Esophagus (tissue), 2 donors: Measurements from ENCODE around the gene USP49. TPM values are rescaled to one million over a fixed set of nuclear protein-coding genes. Genes with fewer than 3 reads are reported as not detected.
"Not testable (repeated sequence)": the region's sequence is repeated elsewhere in the genome, so short reads cannot be mapped to it uniquely, and the experiment has no call there.

Experiments
- H3K27ac ChIP-seq, 2 donors: one replicate each; pipeline ENCODE4 v1.5.1; 2013; ENCODE audit warnings: low read depth in 2 of 2, mild to moderate bottlenecking in 2 of 2, inconsistent platforms in 1 of 2, low read length in 1 of 2, moderate library complexity in 1 of 2
- H3K27me3 ChIP-seq, 2 donors: one replicate each; pipeline ENCODE4 v1.6.1; 2013; ENCODE audit warnings: low read length in 2 of 2, control low read depth in 1 of 2, mild to moderate bottlenecking in 1 of 2; ENCODE audit not compliant: insufficient read depth in 2 of 2, control insufficient read depth in 1 of 2
- H3K36me3 ChIP-seq, 2 donors: one replicate each; pipeline ENCODE4 v1.6.1; 2013; ENCODE audit warnings: low read length in 1 of 2; ENCODE audit not compliant: control insufficient read depth in 2 of 2, insufficient read depth in 2 of 2
- H3K4me1 ChIP-seq, 2 donors: one replicate each; pipeline ENCODE4 v1.6.1; 2013; ENCODE audit warnings: low read length in 1 of 2; ENCODE audit not compliant: control insufficient read depth in 2 of 2, insufficient read depth in 2 of 2
- H3K4me3 ChIP-seq, 2 donors: one replicate each; pipeline ENCODE4 v1.5.1; 2013; ENCODE audit warnings: low read length in 2 of 2, mild to moderate bottlenecking in 2 of 2, low read depth in 1 of 2, moderate library complexity in 1 of 2
- H3K9me3 ChIP-seq, 2 donors: one replicate each; pipeline ENCODE4 v1.6.1; 2013; ENCODE audit warnings: mild to moderate bottlenecking in 2 of 2, low read depth in 1 of 2, low read length in 1 of 2, moderate library complexity in 1 of 2; ENCODE audit not compliant: control insufficient read depth in 2 of 2, insufficient read depth in 1 of 2
- WGBS, 2 donors: extraction: QIAGEN DNeasy Blood & Tissue Kit; methylation state at CpG; one replicate each; pipeline ENCODE4 v1.1.7; 2013; 5-methylcytosine and 5-hydroxymethylcytosine counted together
- polyA plus RNA-seq, 2 donors: library from polyadenylated mRNA; stranded (reverse); fragments of 200-250 nt; gene quantifications; one replicate each; pipeline ENCODE4 v1.2.3, GENCODE V29; 2013
- donor health status: healthy with polysubstance abuse.
- donor health status: Bipolar disorder and iron deficiency.

Gene USP49
- polyA plus RNA-seq, 2 donors, result 0.69 to 1.0 TPM

DNA sequence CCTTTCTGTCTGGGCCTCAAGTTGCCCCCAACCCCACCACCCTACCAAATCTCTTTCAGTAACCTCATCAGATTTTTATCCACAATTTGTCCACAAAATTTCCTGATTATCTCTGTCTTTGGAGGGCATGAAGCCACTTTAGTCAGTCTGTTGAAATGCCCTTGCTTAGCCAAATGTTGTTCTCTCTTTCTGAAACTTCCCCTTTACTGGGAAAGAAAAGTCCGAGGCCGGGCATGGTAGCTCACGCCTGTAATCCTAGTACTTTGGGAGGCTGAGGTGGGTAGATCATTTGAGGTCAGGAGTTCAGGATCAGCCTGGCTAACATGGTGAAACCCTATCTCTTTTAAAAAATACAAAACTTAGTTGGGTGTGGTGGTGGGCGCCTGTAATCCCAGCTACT lies 73.9 kb downstream of the USP49 start:
- Histone ChIP-seq H3K4me1 (no peaks in the 10 kb centered on the region), H3K36me3 (no peaks in the 10 kb centered on the region), H3K4me3 (no peak overlapping the region), H3K27ac (no peak overlapping the region), H3K9me3 (no peaks in the 10 kb centered on the region), H3K27me3 (no peaks in the 10 kb centered on the region)
- WGBS, 2 donors, result 88 to 95% methylated on average over 4 of the region's 4 CpGs

- WGBS, 2 donors, result 74 to 79% methylated on average over 4 of the region's 4 CpGs
- Histone ChIP-seq H3K4me3 (no peak overlapping the region), H3K27ac (no peak overlapping the region), H3K36me3 (no peaks in the 10 kb centered on the region), H3K4me1 (no peaks in the 10 kb centered on the region), H3K27me3 (no peaks in the 10 kb centered on the region), H3K9me3 (no peaks in the 10 kb centered on the region)
Measured at GRCh38 chr6:41818271-41819054, 76.7 kb downstream of the USP49 start.

DNA sequence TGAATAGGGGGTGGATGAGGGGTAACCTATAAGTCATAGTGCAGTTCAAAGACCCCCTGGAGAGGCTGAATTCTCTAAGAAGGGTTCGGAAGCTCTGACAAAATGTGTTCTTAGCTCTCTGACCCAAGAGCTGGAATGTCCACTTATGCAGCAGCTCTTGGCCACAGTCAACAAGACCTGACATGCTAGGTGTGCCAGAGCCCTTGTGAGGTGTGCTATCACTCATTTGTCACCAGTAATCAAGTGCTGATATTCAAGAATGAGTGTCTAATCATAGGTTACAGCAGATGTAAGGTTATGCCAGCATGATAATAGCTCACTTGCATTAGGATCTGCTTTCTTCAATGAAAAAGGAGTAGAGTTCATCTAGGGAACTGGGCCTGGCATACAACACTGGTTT lies 79.6 kb downstream of the USP49 start:
- Histone ChIP-seq H3K36me3 (no peaks in the 10 kb centered on the region), H3K4me3 (no peak overlapping the region)
- 94% methylated on average over 1 of the region's 1 CpG for WGBS, 2 donors

GRCh38 chr6:41814629-41815028 lies 80.5 kb downstream of the USP49 start:
- H3K27ac ChIP-seq, result no peak overlapping the region
- WGBS, 2 donors, result 72 to 80% methylated on average over 4 of the region's 4 CpGs
- no peaks in the 10 kb centered on the region for H3K36me3 ChIP-seq
- H3K27me3 ChIP-seq, result no peaks in the 10 kb centered on the region
- no peaks in the 10 kb centered on the region for H3K9me3 ChIP-seq
- H3K4me3 ChIP-seq, result no peak overlapping the region
- H3K4me1 ChIP-seq, result no peaks in the 10 kb centered on the region

More for the DNA sequence above, 79.6 kb downstream of the USP49 start:
- H3K27me3 ChIP-seq, result no peaks in the 10 kb centered on the region
- no peaks in the 10 kb centered on the region for H3K9me3 ChIP-seq
- H3K27ac ChIP-seq, result no peak overlapping the region
- H3K4me1 ChIP-seq, result no peaks in the 10 kb centered on the region

DNA sequence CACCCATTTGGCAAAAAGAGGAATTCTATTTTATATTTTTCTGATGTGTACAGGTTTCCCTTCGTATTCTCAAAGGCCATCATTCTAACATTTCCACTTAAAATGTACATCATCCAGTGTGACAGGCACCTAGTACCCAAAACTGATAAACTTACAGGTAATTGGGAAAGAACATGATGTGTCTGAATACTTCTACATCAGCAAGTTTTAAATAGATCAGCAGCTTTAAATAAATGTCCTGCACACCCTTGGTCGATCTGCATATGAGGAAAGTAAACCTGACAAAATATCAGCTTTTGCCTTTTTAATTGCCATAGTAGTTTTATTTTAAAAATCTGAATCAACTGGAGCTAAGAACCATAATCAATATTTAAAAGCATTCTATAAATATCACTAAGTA lies 81.2 kb downstream of the USP49 start:
- H3K4me3 ChIP-seq, result no peak overlapping the region
- no peaks in the 10 kb centered on the region for H3K27me3 ChIP-seq
- no peaks in the 10 kb centered on the region for H3K9me3 ChIP-seq
- no peaks in the 10 kb centered on the region for H3K4me1 ChIP-seq
- WGBS, 2 donors, result 88 to 92% methylated on average over 2 of the region's 2 CpGs
- no peak overlapping the region for H3K27ac ChIP-seq
- no peaks in the 10 kb centered on the region for H3K36me3 ChIP-seq

DNA sequence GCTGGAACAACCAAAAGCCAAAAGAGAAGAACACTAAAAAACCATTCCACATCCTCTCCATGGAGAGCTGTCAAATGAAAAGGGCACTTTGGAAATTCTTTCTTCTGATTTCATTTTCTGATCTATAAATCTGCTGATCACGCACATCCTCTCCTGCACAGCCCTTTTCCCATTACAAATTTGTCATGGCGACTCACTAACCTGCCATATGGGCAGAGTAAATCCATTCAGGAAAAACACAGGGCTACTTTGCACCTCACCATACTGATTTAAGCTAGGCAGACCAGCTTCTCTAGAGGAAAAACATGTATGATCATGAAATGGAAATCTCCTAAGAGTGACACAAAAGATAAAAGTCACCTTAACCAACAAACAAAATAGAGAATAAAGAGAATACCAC lies 81.7 kb downstream of the USP49 start:
- H3K4me3 ChIP-seq, result no peak overlapping the region
- H3K27me3 ChIP-seq, result no peaks in the 10 kb centered on the region
- H3K36me3 ChIP-seq, result no peaks in the 10 kb centered on the region
- 87 to 93% methylated on average over 2 of the region's 2 CpGs for WGBS, 2 donors
- H3K27ac ChIP-seq, result no peak overlapping the region
- H3K9me3 ChIP-seq, result no peaks in the 10 kb centered on the region
- no peaks in the 10 kb centered on the region for H3K4me1 ChIP-seq

DNA sequence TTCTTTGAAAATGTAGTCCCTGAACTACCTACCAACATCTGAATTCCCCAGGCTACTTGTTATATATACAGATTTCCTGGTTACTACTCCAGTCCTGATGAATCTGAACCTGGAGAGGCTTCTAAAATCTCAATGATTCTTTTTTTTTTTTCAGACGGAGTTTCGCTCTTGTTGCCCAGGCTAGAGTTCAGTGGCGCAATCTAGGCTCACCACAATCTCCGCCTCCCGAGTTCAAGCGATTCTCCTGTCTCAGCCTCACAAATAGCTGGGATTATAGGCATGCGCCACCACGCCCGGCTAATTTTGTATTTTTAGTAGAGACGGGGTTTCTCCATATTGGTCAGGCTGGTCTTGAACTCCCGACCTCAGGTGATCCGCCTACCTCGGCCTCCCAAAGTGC lies 83.2 kb downstream of the USP49 start:
- not testable (repeated sequence) for H3K4me3 ChIP-seq, H3K4me1 ChIP-seq, H3K9me3 ChIP-seq, H3K36me3 ChIP-seq, H3K27me3 ChIP-seq, H3K27ac ChIP-seq
- WGBS, 2 donors, result 94 to 96% methylated on average over 13 of the region's 13 CpGs

GRCh38 chr6:41811095-41811494 lies 84.1 kb downstream of the USP49 start:
- Histone ChIP-seq H3K27me3 (no peaks in the 10 kb centered on the region), H3K36me3 (peaks cover 0 to 7% of the 10 kb centered on the region in 2 donors), H3K9me3 (no peaks in the 10 kb centered on the region), H3K27ac (no peak overlapping the region), H3K4me1 (no peaks in the 10 kb centered on the region), H3K4me3 (no peak overlapping the region)
- 94 to 97% methylated on average over 3 of the region's 3 CpGs for WGBS, 2 donors

DNA sequence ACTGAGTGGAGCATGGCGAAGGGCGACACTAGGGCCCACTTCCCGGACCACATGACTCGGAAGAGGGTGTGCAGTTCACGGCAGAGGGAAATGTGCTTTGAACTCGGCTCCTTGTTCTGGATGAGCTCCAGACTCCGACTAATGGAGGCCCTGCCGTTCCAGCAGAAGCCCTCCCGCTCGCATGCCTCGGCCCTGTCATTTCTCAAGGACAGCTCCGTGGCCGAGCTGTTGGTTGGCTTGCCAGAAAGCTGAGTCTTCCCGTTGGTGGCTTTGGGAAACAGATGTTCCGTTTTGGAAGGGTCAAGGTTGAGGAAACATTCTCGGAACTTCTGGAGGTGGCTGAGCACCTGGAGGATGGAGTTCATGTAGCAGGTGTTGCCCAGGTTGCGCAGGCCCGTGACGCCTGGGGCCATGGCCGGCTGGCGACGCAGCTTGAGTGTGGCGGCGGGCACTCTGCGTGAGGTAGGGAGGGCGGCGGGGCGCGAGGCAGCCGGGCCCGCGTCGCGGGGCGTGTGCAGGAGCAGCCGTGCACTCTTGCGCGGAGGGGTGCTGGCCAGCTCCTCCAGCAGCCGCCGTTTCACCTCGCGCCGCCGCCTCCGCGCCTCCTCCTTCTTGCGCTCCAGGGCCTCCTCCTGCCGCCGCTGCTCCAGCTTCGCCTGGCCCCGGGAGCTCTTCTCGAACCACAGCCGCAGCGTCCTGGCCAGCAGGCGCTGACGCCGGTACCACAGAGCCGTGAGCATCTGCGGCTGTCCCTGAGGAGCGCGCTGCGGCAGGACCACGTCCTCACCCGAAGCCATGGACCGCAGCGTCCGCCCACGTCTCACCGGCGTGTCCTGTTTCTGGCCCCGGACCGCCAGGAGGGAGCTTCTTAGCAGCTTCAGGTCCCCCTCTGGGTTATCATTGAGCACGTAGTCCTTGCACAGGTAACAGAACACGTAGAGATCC lies 89.1 kb downstream of the USP49 start:
- WGBS, 2 donors, result 94 to 96% methylated on average over 67 to 74 of the region's 74 CpGs
- no peaks in the 10 kb centered on the region for H3K9me3 ChIP-seq
- no peak overlapping the region for H3K4me3 ChIP-seq
- H3K27ac ChIP-seq, result no peak overlapping the region
- peaks cover 0 to 13% of the 10 kb centered on the region in 2 donors for H3K36me3 ChIP-seq
- no peaks in the 10 kb centered on the region for H3K27me3 ChIP-seq
- no peaks in the 10 kb centered on the region for H3K4me1 ChIP-seq
